ENCODE data around the gene ZIC1. TPM values are rescaled to one million over a fixed set of nuclear protein-coding genes. Genes with fewer than 3 reads are reported as not detected.

Gene ZIC1
- total RNA-seq, 3 donors from 2014 or later: 0.48 TPM; not detected in 2

- no peaks in the 10 kb centered on the region for H3K9me3 ChIP-seq
- no peak for TF ChIP-seq CTCF (IDR thresholded peaks at IDR 0.05)
- H3K36me3 ChIP-seq (ENCODE audit: low read depth): no peaks in the 10 kb centered on the region
- ATAC-seq (no peak), DNase-seq (no peak)
- no peaks in the 10 kb centered on the region for H3K4me1 ChIP-seq (ENCODE audit: low read depth)
- intact Hi-C loops (cut with DNase I, micrococcal nuclease): no loop called here
- H3K4me3 ChIP-seq: no peak overlapping the region
Measured at GRCh38 chr3:147401421-147401820, 7.7 kb upstream of the ZIC1 start.

GRCh38 chr3:147402159-147402558, 7.0 kb upstream of the ZIC1 start:
- Histone ChIP-seq H3K4me3 (no peak overlapping the region), H3K4me1 (ENCODE audit: low read depth) (no peaks in the 10 kb centered on the region), H3K9me3 (no peaks in the 10 kb centered on the region), H3K36me3 (ENCODE audit: low read depth) (no peaks in the 10 kb centered on the region)
- intact Hi-C loops (cut with DNase I, micrococcal nuclease): no loop called here
- no peak for TF ChIP-seq CTCF (IDR thresholded peaks at IDR 0.05)
- DNase-seq (no peak), ATAC-seq (no peak)

- TF ChIP-seq CTCF (IDR thresholded peaks at IDR 0.05): no peak
- H3K36me3 ChIP-seq (ENCODE audit: low read depth): no peaks in the 10 kb centered on the region
- DNase-seq (no peak), ATAC-seq (no peak)
- intact Hi-C loops (cut with DNase I, micrococcal nuclease): no loop called here
- no peaks in the 10 kb centered on the region for H3K4me1 ChIP-seq (ENCODE audit: low read depth)
- no peaks in the 10 kb centered on the region for H3K9me3 ChIP-seq
- no peak overlapping the region for H3K4me3 ChIP-seq
Measured at GRCh38 chr3:147403511-147403910, 5.7 kb upstream of the ZIC1 start.

GRCh38 chr3:147404000-147404799, 5.0 kb upstream of the ZIC1 start:
- Histone ChIP-seq H3K4me3 (no peak overlapping the region), H3K36me3 (ENCODE audit: low read depth) (no peaks in the 10 kb centered on the region), H3K9me3 (no peaks in the 10 kb centered on the region), H3K4me1 (ENCODE audit: low read depth) (no peaks in the 10 kb centered on the region)
- no peak for DNase-seq
- intact Hi-C loops (cut with DNase I, micrococcal nuclease): no loop called here
- no peak for ATAC-seq
- no peak for TF ChIP-seq CTCF (IDR thresholded peaks at IDR 0.05)

- DNase-seq (no peak), ATAC-seq (no peak)
- no peak overlapping the region for H3K4me3 ChIP-seq
- H3K4me1 ChIP-seq (ENCODE audit: low read depth): no peaks in the 10 kb centered on the region
- TF ChIP-seq CTCF (IDR thresholded peaks at IDR 0.05): no peak
- intact Hi-C loops (cut with DNase I, micrococcal nuclease): no loop called here
- H3K9me3 ChIP-seq: no peaks in the 10 kb centered on the region
- no peaks in the 10 kb centered on the region for H3K36me3 ChIP-seq (ENCODE audit: low read depth)
Measured at GRCh38 chr3:147404800-147405230, 4.3 kb upstream of the ZIC1 start.
